CD4-positive, alpha-beta T cell treated with Interleukin-17A for 1 hour (primary cell): Measurements from ENCODE around the gene SYPL2.

ENCODE experiments used
- DNase-seq: peaks from one replicate; pipeline ENCODE4 v3.0.0-alpha.2; 2020

SYPL2 gene

DNA sequence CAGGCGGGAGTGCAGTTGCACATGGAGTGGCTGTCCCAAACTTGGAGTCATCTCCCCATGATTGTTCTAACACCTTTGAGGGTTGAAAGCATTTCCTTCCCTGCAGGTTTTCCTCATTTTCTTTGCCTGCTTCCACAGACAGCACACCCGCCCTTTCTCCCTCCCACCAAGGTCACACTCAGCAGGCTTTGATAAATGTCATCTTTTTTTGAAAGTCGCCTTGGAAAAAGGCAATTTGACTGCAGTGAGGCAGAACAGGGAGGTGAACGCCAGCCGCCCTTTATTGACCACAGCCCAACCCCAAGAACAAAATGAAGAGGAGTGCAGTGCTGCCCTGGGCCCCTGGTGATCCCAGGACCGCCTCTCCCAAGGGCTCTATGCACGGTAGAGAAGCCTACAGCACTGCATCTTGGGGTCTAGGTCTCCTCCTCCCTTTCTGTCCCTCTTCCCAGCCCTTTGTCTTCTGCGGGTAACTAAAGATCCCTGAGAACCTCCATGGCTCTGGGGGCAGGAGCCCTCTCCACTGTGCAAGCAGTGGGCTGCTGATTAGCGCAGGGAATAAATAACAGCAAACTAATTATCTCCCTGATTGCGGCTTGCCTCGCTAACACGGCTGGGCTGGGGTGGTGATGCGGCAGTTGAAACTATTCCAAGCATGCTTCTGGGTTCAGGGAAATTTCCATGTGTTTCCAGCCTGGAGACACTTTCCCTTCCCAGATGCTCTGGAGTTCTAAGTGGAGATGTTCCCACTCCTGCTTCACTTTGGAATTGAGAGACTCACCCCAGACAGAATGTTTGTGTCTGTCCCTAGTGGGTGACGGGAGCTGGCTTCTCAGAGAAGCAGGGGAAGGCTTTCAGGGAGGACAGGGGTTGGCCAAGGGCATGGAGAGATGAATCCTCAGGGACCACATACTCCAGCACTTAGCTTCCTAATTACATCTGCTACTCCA lies 54.9 kb downstream of the SYPL2 start:
- no peak for DNase-seq

DNA sequence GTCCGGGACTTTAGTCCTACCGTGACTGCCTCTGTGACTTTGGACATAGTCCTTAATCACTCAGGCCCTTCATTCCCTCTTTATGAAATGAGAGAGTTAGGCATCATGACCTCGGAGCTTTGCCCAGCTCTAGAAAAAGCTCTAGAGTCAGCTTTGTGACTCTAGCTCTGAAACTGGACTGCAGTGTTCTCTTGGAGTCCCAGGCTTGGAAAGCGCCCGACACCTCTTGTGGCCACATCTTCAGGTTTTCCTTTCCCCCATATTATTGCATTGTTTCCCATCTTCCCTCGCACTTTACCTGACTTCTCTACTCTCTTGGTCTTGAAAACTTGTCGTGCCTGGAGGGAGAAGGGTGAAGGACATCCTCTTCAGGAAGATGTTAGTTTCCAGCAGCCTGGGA lies 55.7 kb downstream of the SYPL2 start:
- DNase-seq = no peak

DNA sequence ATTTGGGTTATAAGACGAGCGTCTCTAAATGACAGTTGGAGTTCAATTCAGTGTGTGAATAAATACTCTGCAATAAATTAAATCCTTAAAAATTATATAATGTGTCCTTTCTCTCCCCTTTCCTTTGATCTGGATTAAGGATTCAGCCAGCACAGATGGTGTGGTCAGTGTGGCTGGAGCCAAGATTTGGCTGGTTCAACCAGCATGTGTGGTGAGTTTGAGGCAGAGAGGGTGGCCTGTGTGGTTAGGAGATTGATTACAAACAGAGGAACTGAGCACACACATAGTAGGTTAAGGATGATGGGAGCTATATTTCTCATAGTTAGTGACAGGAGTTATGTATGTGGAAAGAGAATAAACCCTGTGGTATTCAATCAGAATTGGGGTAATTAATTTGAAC lies 57.4 kb downstream of the SYPL2 start:
- no peak for DNase-seq

DNA sequence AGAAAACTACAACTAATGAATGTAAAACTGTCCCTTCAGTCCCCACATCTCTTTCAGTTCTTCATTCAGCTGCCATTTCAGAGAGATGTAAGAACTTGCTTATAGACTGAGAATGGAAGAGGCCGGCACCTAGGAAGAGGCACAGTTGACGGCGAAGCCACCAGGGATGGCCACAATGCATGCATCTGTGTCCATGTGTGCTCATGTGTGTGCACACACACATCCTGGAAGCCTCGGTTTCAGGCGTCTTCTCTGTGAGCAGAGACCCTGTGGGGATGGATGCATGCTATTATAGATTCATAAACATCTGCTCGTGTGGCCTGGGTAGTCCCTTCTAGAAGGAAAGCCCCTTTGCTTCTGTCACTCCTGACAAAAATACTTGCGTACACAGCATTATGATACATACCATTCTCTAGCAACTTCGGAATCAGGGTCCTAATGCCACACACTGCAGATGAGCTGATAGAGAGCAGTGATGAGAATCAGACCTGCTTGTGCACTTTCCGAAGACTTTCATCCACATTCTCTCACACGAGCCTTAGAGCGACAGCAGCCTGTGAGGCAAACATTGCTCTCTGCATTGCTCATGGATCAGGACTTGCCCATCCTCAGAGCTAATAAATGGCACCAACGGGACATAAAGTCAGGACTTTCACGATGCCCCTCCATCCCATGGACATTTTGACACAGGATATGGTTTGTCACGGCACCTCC lies 60.9 kb downstream of the SYPL2 start:
- DNase-seq = no peak

DNA sequence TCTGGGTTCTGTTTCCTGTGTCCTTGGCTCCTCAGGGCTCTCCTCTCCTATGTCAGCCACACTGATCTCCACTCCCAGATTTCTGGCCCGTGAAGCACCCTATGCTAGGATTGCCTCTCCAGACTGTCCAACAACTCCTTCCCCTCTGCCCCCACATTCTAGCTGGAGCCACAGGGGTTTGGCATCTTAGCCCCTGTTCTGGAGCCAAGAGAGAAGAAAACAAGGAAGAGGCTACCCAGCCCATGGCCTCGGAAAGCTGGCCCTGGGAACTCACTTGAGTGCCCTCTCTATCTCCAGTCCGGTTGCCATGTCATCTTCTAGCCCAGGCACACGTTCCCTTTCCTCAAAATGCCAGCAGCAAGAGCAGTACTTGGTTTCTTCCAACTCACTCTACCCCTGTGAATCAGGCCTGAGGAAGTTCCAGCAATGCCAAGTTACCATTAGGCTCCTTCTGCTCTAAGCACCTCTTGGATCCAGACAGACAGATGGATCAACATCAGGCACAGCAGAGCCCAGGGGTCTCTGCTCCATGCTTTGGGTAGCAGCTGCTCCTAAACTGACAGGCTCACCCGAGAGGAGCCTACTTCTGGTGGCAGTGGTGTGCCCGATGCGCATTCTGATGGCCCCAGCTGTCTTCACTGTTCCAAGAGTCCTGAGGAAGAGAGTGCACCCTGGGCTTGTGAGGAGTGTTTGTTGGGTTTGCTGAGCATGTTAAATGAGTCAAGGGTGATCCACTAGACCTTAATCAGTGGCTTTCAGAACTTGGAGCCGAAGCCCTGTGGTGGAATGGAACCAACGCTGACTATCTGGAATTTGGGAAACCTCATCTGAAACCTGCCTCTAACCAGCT lies 61.7 kb downstream of the SYPL2 start:
- no peak for DNase-seq

DNA sequence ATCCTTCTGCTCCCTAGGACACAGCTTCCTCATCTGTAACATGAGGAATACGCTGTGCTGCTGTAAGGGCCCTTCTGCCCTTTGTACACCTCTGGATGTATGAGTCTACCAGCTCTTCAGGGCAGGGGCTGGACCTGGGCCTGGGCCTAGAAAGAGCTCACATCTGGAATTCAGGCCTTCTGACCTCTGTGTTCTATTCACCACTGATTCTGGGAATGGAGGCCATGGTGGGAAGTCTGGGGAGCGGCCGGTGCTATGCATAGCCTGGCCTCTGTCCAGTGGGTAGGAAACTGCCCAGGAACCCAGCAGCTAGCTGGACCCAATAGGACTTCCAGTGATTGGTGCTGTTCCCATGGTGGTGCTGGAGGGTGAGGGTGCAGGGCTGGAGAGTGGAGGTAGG lies 62.4 kb downstream of the SYPL2 start:
- no peak for DNase-seq

DNA sequence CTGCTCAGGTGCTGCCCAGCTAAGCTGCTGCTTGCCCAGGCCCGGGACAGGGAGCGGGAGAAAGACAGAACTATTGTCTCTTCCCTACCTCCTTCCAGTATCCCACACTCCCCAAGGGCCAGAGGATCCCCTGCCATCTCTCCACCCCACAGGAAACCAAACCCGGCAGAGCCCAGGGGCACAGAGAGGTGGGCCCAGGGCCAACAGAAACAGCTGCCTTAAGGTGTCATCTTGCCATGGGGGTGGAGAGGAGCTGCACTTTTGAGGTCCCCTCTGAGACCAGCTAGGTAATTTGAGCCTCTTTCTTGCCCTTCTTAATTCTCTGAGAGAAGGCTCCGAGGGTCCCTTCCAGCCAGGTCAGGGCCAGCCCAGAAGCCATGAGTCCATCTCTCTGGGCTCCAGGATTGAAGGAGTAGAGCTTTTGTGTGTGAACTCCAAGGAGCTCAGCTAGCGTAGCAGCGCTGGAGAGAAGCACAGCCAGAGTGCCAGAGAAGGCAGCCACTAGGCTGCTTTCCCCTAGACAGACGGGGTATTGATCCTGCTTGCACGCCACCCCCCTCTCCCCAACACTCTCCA lies 63.6 kb downstream of the SYPL2 start:
- no peak for DNase-seq

DNA sequence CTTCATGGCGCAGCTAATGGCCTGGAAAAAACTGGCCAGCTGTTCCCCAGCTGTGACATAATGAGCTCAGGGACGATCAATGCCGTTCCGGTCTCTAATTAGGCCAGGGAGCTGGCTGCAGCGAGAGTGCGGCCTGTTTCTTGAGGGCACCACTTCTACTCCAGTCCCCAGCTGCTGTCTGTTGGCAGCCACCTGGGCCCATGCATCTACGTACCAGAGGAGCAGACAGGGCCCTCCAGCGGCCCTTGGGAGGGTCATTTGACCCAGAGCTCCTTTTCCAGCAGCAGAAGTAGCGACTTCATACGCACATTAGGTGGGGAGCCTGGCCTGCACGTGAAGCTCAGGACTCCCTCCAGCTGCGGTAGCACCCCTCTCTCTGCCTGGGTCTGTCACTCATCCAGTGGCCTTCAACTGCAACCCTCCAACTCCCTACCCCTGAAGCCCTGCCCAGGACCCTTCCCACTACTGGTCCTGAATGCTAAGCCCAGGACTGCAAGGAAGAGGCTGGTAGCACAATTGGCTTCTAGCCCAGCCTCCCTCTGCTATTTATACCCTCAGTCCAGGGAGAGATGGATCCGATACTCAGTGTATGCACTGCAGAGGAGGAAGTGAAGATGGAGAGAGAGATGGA lies 64.2 kb downstream of the SYPL2 start:
- DNase-seq = no peak

DNA sequence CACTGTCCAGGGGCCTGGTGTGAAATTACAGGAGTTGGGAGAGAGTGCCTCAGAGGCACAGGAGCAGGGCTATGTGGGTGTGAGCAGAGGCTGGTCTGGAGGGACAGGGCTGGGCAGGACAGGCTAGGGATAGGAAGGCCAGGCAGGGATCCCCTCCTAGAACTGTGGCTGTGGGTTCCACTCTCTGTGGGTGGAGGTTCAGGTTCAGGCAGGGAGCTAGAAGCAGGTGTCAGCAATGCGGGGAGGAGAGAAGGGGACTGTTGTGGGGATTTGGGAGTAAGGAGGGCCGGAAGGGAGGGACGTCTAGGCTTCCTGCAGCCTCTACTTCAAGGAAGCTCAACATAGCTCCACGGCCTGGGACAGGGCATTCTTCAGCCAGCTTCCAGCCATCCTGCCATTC lies 65.0 kb downstream of the SYPL2 start:
- DNase-seq = no peak
